Thoracic aorta (tissue), 2 donors: ENCODE data around the gene GAPDHS. TPM values are rescaled to one million over a fixed set of nuclear protein-coding genes. Genes with fewer than 3 reads are reported as not detected.

Source experiments
- ATAC-seq: fragments of 150-250 bp; one replicate; pipeline ENCODE4 v1.8.0; 2017; ENCODE audit warnings: low read depth; ENCODE audit not compliant: insufficient number of reproducible peaks, low FRiP score
- DNase-seq: peaks from one replicate; pipeline ENCODE4 v3.0.0-alpha.2; 2020; ENCODE audit warnings: low spot score
- H3K27ac ChIP-seq, 2 donors: fragments of 200-600 bp; sonication (generic); 1 replicate in 1 of 2; 2 replicates in 1 of 2; pipeline ENCODE4 v1.5.1; 2016; ENCODE audit warnings: mild to moderate bottlenecking in 2 of 2, moderate library complexity in 2 of 2
- H3K27me3 ChIP-seq: fragments of 200-600 bp; sonication (generic); replicated peaks from 2 replicates; pipeline ENCODE4 v1.6.0; 2016; ENCODE audit warnings: mild to moderate bottlenecking; ENCODE audit not compliant: insufficient read depth
- H3K36me3 ChIP-seq: fragments of 200-600 bp; sonication (generic); one replicate; pipeline ENCODE4 v1.5.1; 2016
- H3K4me1 ChIP-seq, 2 donors: fragments of 200-600 bp; sonication (generic); 1 replicate in 1 of 2; 2 replicates in 1 of 2; pipeline versions ENCODE4 v1.5.1 to v1.6.0; 2016; ENCODE audit warnings: low read depth in 2 of 2, mild to moderate bottlenecking in 1 of 2; ENCODE audit not compliant: control insufficient read depth in 1 of 2
- H3K4me3 ChIP-seq: fragments of 200-600 bp; sonication (generic); 2 replicates; pipeline ENCODE4 v1.5.1; 2016; ENCODE audit warnings: mild to moderate bottlenecking
- H3K9me3 ChIP-seq: fragments of 200-600 bp; sonication (generic); 2 replicates; pipeline ENCODE4 v1.5.1; 2016
- CTCF ChIP-seq: fragments of 200-600 bp; sonication (generic); IDR thresholded peaks from one replicate; pipeline ENCODE4 v1.5.1; 2019; ENCODE audit warnings: antibody characterized with exemption
- total RNA-seq, 2 donors: library from RNA; depleted of rRNA; stranded (reverse); fragments of >200 nt; gene quantifications; one replicate each; pipeline versions ENCODE4 v1.1.0 to v1.2.3, GENCODE V29; 2016

Gene GAPDHS
- total RNA-seq, 2 donors from 2014 or later: not detected

GRCh38 chr19:35557539-35558399 is 24.5 kb downstream of the GAPDHS start:
- Histone ChIP-seq H3K4me3 (peak overlapping the region; percentile 51), H3K27ac (no peak overlapping the region), H3K27me3 (no peaks in the 10 kb centered on the region), H3K9me3 (no peaks in the 10 kb centered on the region), H3K36me3 (no peaks in the 10 kb centered on the region), H3K4me1 (peaks cover 0 to 5% of the 10 kb centered on the region in 2 donors)
- ATAC-seq (no peak), DNase-seq (no peak)
- no peak for TF ChIP-seq CTCF

GRCh38 chr19:35558400-35559280 is 25.4 kb downstream of the GAPDHS start:
- ATAC-seq (no peak), DNase-seq (no peak)
- H3K27ac ChIP-seq: no peak overlapping the region
- H3K27me3 ChIP-seq: no peaks in the 10 kb centered on the region
- H3K9me3 ChIP-seq: no peaks in the 10 kb centered on the region
- no peaks in the 10 kb centered on the region for H3K36me3 ChIP-seq
- TF ChIP-seq CTCF: no peak
- peak overlapping the region; percentile 51 for H3K4me3 ChIP-seq
- H3K4me1 ChIP-seq: peaks cover 0 to 5% of the 10 kb centered on the region in 2 donors

- H3K4me3 ChIP-seq: no peak overlapping the region
- no peaks in the 10 kb centered on the region for H3K36me3 ChIP-seq
- DNase-seq (no peak), ATAC-seq (no peak)
- no peak overlapping the region for H3K27ac ChIP-seq
- TF ChIP-seq CTCF: no peak
- no peaks in the 10 kb centered on the region for H3K9me3 ChIP-seq
- H3K4me1 ChIP-seq: peaks cover 0 to 5% of the 10 kb centered on the region in 2 donors
- H3K27me3 ChIP-seq: no peaks in the 10 kb centered on the region
These were observed 26.0 kb downstream of the GAPDHS start for GRCh38 chr19:35559281-35559659.

- no peak for TF ChIP-seq CTCF
- ATAC-seq (no peak), DNase-seq (no peak)
- no peaks in the 10 kb centered on the region for H3K9me3 ChIP-seq
- H3K27ac ChIP-seq: no peak overlapping the region
- no peak overlapping the region for H3K4me3 ChIP-seq
- no peaks in the 10 kb centered on the region for H3K36me3 ChIP-seq
- no peaks in the 10 kb centered on the region for H3K27me3 ChIP-seq
- H3K4me1 ChIP-seq: peaks cover 0 to 5% of the 10 kb centered on the region in 2 donors
These were observed 26.5 kb downstream of the GAPDHS start for GRCh38 chr19:35559781-35560180.

GRCh38 chr19:35560271-35560670 is 27.0 kb downstream of the GAPDHS start:
- ATAC-seq (no peak), DNase-seq (no peak)
- H3K9me3 ChIP-seq: no peaks in the 10 kb centered on the region
- H3K27ac ChIP-seq: no peak overlapping the region
- no peak for TF ChIP-seq CTCF
- H3K4me3 ChIP-seq: no peak overlapping the region
- no peaks in the 10 kb centered on the region for H3K36me3 ChIP-seq
- peaks cover 0 to 5% of the 10 kb centered on the region in 2 donors for H3K4me1 ChIP-seq
- no peaks in the 10 kb centered on the region for H3K27me3 ChIP-seq
